ENCODE data around the gene FUT2. TPM values are rescaled to one million over a fixed set of nuclear protein-coding genes. Genes with fewer than 3 reads are reported as not detected.

The FUT2 gene
- polyA plus RNA-seq, 1 donor from 2014 or later: not detected

- no peak overlapping the region for H3K27ac Mint-ChIP-seq
- H3K27me3 Mint-ChIP-seq: no peaks in the 10 kb centered on the region
- no peak overlapping the region for H3K4me3 Mint-ChIP-seq
- peaks cover 6 to 13% (median 9%) of the 10 kb centered on the region in 3 donors for H3K4me1 Mint-ChIP-seq
- no peaks in the 10 kb centered on the region for H3K36me3 Mint-ChIP-seq
- no peaks in the 10 kb centered on the region for H3K9me3 Mint-ChIP-seq
These were observed 32.1 kb upstream of the FUT2 start for GRCh38 chr19:48663667-48664066.

GRCh38 chr19:48664476-48664875 lies 31.3 kb upstream of the FUT2 start:
- H3K9me3 Mint-ChIP-seq: no peaks in the 10 kb centered on the region
- no peaks in the 10 kb centered on the region for H3K27me3 Mint-ChIP-seq

GRCh38 chr19:48665786-48666185 lies 30.0 kb upstream of the FUT2 start:
- H3K27ac Mint-ChIP-seq: no peak overlapping the region
- H3K36me3 Mint-ChIP-seq: no peaks in the 10 kb centered on the region
- H3K4me1 Mint-ChIP-seq: peaks cover 5% of the 10 kb centered on the region in 3 donors
- no peak overlapping the region for H3K4me3 Mint-ChIP-seq
- H3K27me3 Mint-ChIP-seq: no peaks in the 10 kb centered on the region
- no peaks in the 10 kb centered on the region for H3K9me3 Mint-ChIP-seq

More at GRCh38 chr19:48664476-48664875, 31.3 kb upstream of the FUT2 start:
- H3K4me3 Mint-ChIP-seq: no peak overlapping the region
- H3K36me3 Mint-ChIP-seq: no peaks in the 10 kb centered on the region
- peaks cover 6 to 10% (median 6%) of the 10 kb centered on the region in 3 donors for H3K4me1 Mint-ChIP-seq
- H3K27ac Mint-ChIP-seq: no peak overlapping the region

GRCh38 chr19:48668332-48668731 lies 27.4 kb upstream of the FUT2 start:
- no peak overlapping the region for H3K4me3 Mint-ChIP-seq
- no peaks in the 10 kb centered on the region for H3K36me3 Mint-ChIP-seq
- no peaks in the 10 kb centered on the region for H3K4me1 Mint-ChIP-seq
- no peaks in the 10 kb centered on the region for H3K9me3 Mint-ChIP-seq
- no peak overlapping the region for H3K27ac Mint-ChIP-seq
- no peaks in the 10 kb centered on the region for H3K27me3 Mint-ChIP-seq

GRCh38 chr19:48668761-48669160 lies 27.0 kb upstream of the FUT2 start:
- Mint-ChIP-seq H3K27me3 (no peaks in the 10 kb centered on the region), H3K36me3 (no peaks in the 10 kb centered on the region), H3K27ac (no peak overlapping the region), H3K4me3 (no peak overlapping the region), H3K4me1 (no peaks in the 10 kb centered on the region), H3K9me3 (no peaks in the 10 kb centered on the region)

- no peaks in the 10 kb centered on the region for H3K36me3 Mint-ChIP-seq
- peak overlapping the region in 1 of 3 donors; percentile 31 for H3K27ac Mint-ChIP-seq
- H3K4me3 Mint-ChIP-seq: peak overlapping the region in 1 of 4 donors; percentile 75
- no peaks in the 10 kb centered on the region for H3K9me3 Mint-ChIP-seq
- peaks cover under 1 to 1% (median 1%) of the 10 kb centered on the region in 3 donors for H3K4me1 Mint-ChIP-seq
- no peaks in the 10 kb centered on the region for H3K27me3 Mint-ChIP-seq
These were observed 25.7 kb upstream of the FUT2 start for GRCh38 chr19:48669903-48670668.

- H3K27me3 Mint-ChIP-seq: no peaks in the 10 kb centered on the region
- H3K9me3 Mint-ChIP-seq: no peaks in the 10 kb centered on the region
- no peak overlapping the region for H3K27ac Mint-ChIP-seq
- no peaks in the 10 kb centered on the region for H3K36me3 Mint-ChIP-seq
- no peak overlapping the region for H3K4me3 Mint-ChIP-seq
- H3K4me1 Mint-ChIP-seq: peaks cover 5 to 6% (median 5%) of the 10 kb centered on the region in 3 donors
These were observed 24.9 kb upstream of the FUT2 start for GRCh38 chr19:48670699-48671445.

- no peaks in the 10 kb centered on the region for H3K36me3 Mint-ChIP-seq
- peaks cover 5 to 6% (median 5%) of the 10 kb centered on the region in 3 donors for H3K4me1 Mint-ChIP-seq
- no peaks in the 10 kb centered on the region for H3K9me3 Mint-ChIP-seq
- no peak overlapping the region for H3K4me3 Mint-ChIP-seq
- no peaks in the 10 kb centered on the region for H3K27me3 Mint-ChIP-seq
- no peak overlapping the region for H3K27ac Mint-ChIP-seq
These were observed 24.2 kb upstream of the FUT2 start for GRCh38 chr19:48671446-48671995.

GRCh38 chr19:48672994-48673393 lies 22.8 kb upstream of the FUT2 start, which contains the start of gene NTN5:
TSS of gene NTN5 (minus strand) at chr19:48673017. CDS start at chr19:48670986, 2,031 bp downstream.
- no peaks in the 10 kb centered on the region for H3K27me3 Mint-ChIP-seq
- H3K9me3 Mint-ChIP-seq: no peaks in the 10 kb centered on the region
- no peak within 1 kb of the TSS for H3K27ac Mint-ChIP-seq
- no peaks in the 10 kb centered on the region for H3K36me3 Mint-ChIP-seq
- H3K4me3 Mint-ChIP-seq: no peak within 1 kb of the TSS
- H3K4me1 Mint-ChIP-seq: peaks cover 5 to 6% (median 5%) of the 10 kb centered on the region in 3 donors

DNA sequence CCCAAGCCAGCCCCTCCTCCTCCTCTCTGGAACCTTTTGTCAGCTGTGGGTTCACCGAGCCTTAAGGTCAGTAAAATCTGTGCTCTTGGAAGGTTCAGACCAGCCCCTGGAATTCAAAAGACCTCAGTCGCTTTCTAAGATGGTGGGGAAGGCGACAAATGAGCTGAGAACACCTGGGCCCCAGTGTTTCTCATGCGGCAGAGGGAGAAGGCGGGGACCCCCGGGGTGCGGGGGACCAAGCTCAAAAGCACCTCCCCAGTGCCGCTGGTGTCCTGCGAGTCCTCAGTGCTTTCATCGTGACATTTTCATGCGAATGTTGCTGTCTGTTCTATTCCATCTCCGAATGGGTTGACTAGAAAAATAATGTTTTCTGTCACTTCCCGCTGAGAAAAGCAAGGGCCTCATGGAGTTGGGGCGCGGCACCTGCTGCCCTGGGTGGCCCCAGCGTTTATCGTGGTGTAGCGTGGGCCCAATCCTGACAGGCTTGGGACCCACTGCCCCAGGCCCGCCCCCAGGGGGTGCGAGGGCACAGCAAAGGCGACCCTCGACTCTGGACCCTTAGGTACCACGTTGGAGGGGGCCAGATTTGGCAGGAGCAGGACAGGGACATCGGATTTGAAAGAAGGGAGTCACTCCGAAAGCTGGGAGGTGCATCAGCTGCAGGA lies 22.2 kb upstream of the FUT2 start:
- H3K4me1 Mint-ChIP-seq: peaks cover 5 to 6% (median 5%) of the 10 kb centered on the region in 3 donors
- H3K4me3 Mint-ChIP-seq: no peak overlapping the region
- no peak overlapping the region for H3K27ac Mint-ChIP-seq
- no peaks in the 10 kb centered on the region for H3K9me3 Mint-ChIP-seq
- no peaks in the 10 kb centered on the region for H3K36me3 Mint-ChIP-seq
- no peaks in the 10 kb centered on the region for H3K27me3 Mint-ChIP-seq

DNA sequence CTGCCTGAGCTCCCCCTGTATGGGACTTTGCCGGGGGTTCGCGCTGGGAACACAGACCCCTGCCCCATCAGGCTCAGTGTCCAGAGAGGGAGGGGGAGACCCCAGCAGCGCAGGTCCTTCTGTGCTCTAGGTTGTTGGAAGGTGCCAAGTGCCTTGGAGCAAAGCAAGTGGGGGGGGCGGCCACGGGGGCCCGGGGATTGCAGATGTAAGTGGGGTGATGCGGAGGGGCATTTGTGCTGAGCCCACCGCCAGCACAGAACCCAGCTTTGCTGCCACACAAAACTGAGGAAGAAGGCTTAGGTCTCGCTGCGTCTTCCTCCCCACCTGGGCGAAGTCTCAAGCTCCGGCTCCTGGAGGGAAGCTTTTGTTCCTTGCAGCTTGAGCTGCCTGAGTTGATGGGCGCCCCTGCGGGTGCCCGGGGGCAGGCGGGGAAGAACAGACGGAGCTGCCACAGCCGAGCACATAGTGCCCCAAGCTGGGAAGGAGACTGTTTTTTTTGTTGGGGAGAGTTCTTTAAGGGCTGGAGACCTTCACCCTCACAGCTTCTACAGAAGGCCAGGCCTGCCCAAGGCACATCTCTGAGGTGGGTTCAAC lies 21.5 kb upstream of the FUT2 start:
- H3K4me1 Mint-ChIP-seq: peaks cover 5 to 6% (median 5%) of the 10 kb centered on the region in 3 donors
- H3K27me3 Mint-ChIP-seq: no peaks in the 10 kb centered on the region
- no peaks in the 10 kb centered on the region for H3K36me3 Mint-ChIP-seq
- peak overlapping the region in 1 of 3 donors; percentile 64 for H3K27ac Mint-ChIP-seq
- H3K9me3 Mint-ChIP-seq: no peaks in the 10 kb centered on the region
- H3K4me3 Mint-ChIP-seq: no peak overlapping the region

DNA sequence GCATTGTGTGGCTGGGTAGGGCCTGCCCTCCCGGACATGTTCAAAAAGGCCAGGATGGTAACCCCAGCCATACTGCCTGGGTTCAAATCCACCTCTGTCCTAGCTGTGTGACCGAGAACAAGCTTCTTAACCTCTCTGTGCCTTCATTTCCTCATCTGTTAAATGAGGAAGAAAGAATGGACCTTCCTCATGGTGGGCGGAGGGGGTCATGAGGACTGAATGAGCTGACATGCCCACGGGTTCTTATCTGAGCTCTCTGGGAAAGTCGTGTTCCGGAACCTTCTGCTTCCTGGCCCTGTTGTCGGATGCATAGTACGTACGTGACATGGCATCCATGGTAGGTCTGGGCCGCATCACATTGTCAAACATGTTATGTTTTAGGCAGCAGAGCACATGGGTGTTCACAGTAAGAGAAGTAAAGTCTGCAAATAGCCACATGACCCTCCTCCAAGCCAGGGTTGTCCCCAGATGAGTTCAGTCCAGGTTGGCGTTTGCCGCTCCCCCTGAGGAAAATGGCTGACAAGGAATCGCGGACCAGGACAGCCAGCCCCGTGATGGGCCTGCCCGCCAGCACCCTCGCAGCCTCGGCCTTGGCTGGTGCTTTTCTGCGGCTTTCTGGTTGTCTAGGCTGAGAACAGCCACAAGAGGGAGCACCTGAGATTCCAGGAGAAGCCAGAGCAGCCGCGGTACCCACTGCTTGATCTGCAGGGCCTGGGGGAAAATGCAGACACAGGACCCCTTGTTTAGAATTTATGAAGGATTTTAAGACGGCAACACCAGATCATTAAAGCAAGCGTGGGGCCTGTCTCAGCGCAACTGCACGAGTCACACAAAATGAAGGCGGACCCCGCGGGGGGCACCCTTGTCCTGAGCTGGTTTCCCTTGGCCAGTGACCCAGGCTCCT lies 20.6 kb upstream of the FUT2 start:
- H3K36me3 Mint-ChIP-seq: no peaks in the 10 kb centered on the region
- peak overlapping the region in 1 of 3 donors; percentile 64 for H3K27ac Mint-ChIP-seq
- H3K4me3 Mint-ChIP-seq: no peak overlapping the region
- peaks cover 5 to 6% (median 5%) of the 10 kb centered on the region in 3 donors for H3K4me1 Mint-ChIP-seq
- no peaks in the 10 kb centered on the region for H3K27me3 Mint-ChIP-seq
- no peaks in the 10 kb centered on the region for H3K9me3 Mint-ChIP-seq

GRCh38 chr19:48676487-48676886 lies 19.3 kb upstream of the FUT2 start:
- Mint-ChIP-seq H3K27me3 (no peaks in the 10 kb centered on the region), H3K9me3 (no peaks in the 10 kb centered on the region), H3K36me3 (no peaks in the 10 kb centered on the region), H3K4me3 (no peak overlapping the region), H3K4me1 (peaks cover 5 to 6% (median 5%) of the 10 kb centered on the region in 3 donors), H3K27ac (peak overlapping the region in 1 of 3 donors; percentile 35)

DNA sequence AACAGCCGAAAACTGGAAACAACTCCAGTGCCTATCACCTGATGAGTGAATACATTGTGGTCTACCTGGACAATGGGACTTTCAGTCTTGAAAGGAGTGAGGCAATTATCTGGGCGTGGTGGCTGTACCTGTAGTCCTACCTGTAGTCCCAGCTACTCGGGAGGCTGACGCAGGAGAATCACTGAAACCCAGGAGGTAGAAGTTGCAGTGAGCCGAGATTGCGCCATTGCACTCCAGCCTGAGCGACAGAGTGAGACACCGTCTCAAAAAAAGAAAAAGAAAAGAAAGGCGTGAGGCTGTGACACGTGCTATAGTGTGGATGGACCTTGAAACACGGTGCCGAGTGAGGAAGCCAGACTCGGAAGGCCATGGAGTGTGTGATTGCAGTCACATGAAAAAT lies 18.9 kb upstream of the FUT2 start:
- no peak overlapping the region for H3K27ac Mint-ChIP-seq
- H3K4me3 Mint-ChIP-seq: peak overlapping the region in 1 of 4 donors; percentile 57
- no peaks in the 10 kb centered on the region for H3K9me3 Mint-ChIP-seq
- peaks cover 5 to 6% (median 5%) of the 10 kb centered on the region in 3 donors for H3K4me1 Mint-ChIP-seq
- H3K27me3 Mint-ChIP-seq: no peaks in the 10 kb centered on the region
- H3K36me3 Mint-ChIP-seq: peaks cover 1% of the 10 kb centered on the region

Measured in IgD-negative memory B cell (primary cell).